Endodermal cell (in vitro differentiated cells): Measurements from ENCODE around the gene BATF. TPM values are rescaled to one million over a fixed set of nuclear protein-coding genes. Genes with fewer than 3 reads are reported as not detected.

ENCODE experiments used
- DNase-seq: peaks from one replicate; pipeline ENCODE4 v3.0.0-alpha.2; 2017
- H3K27ac ChIP-seq: 2 replicates; pipeline ENCODE4 v1.5.1; 2013; ENCODE audit warnings: mild to moderate bottlenecking, low read depth, low read length, moderate library complexity
- H3K27me3 ChIP-seq: 2 replicates; pipeline ENCODE4 v1.6.1; 2013; ENCODE audit warnings: mild to moderate bottlenecking, low read length, moderate library complexity; ENCODE audit not compliant: insufficient read depth, control insufficient read depth, poor library complexity, severe bottlenecking
- H3K36me3 ChIP-seq: 2 replicates; pipeline ENCODE4 v1.7.0; 2013; ENCODE audit warnings: mild to moderate bottlenecking, low read length, moderate library complexity; ENCODE audit not compliant: control insufficient read depth, insufficient read depth
- H3K4me1 ChIP-seq: one replicate; pipeline ENCODE4 v1.7.0; 2013; ENCODE audit warnings: low read length; ENCODE audit not compliant: control insufficient read depth, insufficient read depth
- H3K4me3 ChIP-seq: 2 replicates; pipeline ENCODE4 v1.5.1; 2013; ENCODE audit warnings: mild to moderate bottlenecking, low read length, moderate library complexity
- H3K9ac ChIP-seq: 2 replicates; pipeline ENCODE4 v1.6.1; 2013; ENCODE audit warnings: mild to moderate bottlenecking, low read length, moderate library complexity; ENCODE audit not compliant: poor library complexity, severe bottlenecking; ENCODE audit errors: extremely low read depth
- H3K9me3 ChIP-seq: 2 replicates; pipeline ENCODE4 v1.6.1; 2013; ENCODE audit warnings: mild to moderate bottlenecking, low read length, moderate library complexity; ENCODE audit not compliant: control insufficient read depth
- H3K27ac Mint-ChIP-seq: 2 replicates; pipeline ENCODE4 v1.8.0; 2020; ENCODE audit warnings: mixed read lengths
- H3K27me3 Mint-ChIP-seq: 2 replicates; pipeline ENCODE4 v1.8.0; 2021; ENCODE audit warnings: mild to moderate bottlenecking, mixed read lengths; ENCODE audit not compliant: insufficient read depth
- H3K36me3 Mint-ChIP-seq: 2 replicates; pipeline ENCODE4 v1.8.0; 2020; ENCODE audit warnings: low read depth, mixed read lengths
- H3K4me1 Mint-ChIP-seq: 2 replicates; pipeline ENCODE4 v1.8.0; 2020; ENCODE audit warnings: mixed read lengths
- H3K4me3 Mint-ChIP-seq: 2 replicates; pipeline ENCODE4 v1.8.0; 2020; ENCODE audit warnings: mild to moderate bottlenecking, moderate library complexity, mixed read lengths
- H3K9me3 Mint-ChIP-seq: 2 replicates; pipeline ENCODE4 v1.8.0; 2020; ENCODE audit warnings: mild to moderate bottlenecking, mixed read lengths
- CTCF ChIP-seq: fragments of 200-600 bp; sonication (generic); conservative IDR thresholded peaks from 2 replicates; pipeline ENCODE4 v1.5.0; 2021; ENCODE audit warnings: antibody characterized with exemption, mild to moderate bottlenecking
- WGBS, 2 experiments: methylation state at CpG; one replicate each; pipeline versions ENCODE4 v1.1.5 to v1.1.7; 2013; ENCODE audit warnings: missing lambda C conversion rate in 2 of 2, mixed read lengths in 1 of 2; ENCODE audit not compliant: insufficient coverage in 1 of 2, insufficient read length in 1 of 2; 5-methylcytosine and 5-hydroxymethylcytosine counted together
- total RNA-seq, 2 donors: library from RNA; stranded (reverse); fragmentation: NEBNext Ultra II Directional in 1 of 2; extraction: Animal tissue kit (Norgen Biotek cat#: 25700) in 1 of 2; gene quantifications; 2 replicates in 1 of 2; 3 replicates in 1 of 2; pipeline ENCODE4 v1.2.1, GENCODE V29; 2021

The BATF gene
- total RNA-seq, 2 donors from 2014 or later, result not detected

- H3K4me1 Mint-ChIP-seq, result peaks cover 6% of the 10 kb centered on the region
- Histone ChIP-seq H3K27ac (no peak overlapping the region), H3K4me3 (no peak overlapping the region), H3K27me3 (no peaks in the 10 kb centered on the region), H3K4me1 (no peaks in the 10 kb centered on the region), H3K36me3 (no peaks in the 10 kb centered on the region), H3K9me3 (peaks cover 6% of the 10 kb centered on the region), H3K9ac (no peak overlapping the region)
- TF ChIP-seq CTCF, result no peak
- H3K27ac Mint-ChIP-seq, result no peak overlapping the region
- 80 to 82% methylated on average over 5 to 7 of the region's 7 CpGs for WGBS, 2 experiments
- no peak overlapping the region for H3K4me3 Mint-ChIP-seq
- no peaks in the 10 kb centered on the region for H3K36me3 Mint-ChIP-seq
- no peak for DNase-seq
- H3K9me3 Mint-ChIP-seq, result peaks cover 5% of the 10 kb centered on the region
- no peaks in the 10 kb centered on the region for H3K27me3 Mint-ChIP-seq
Observed at GRCh38 chr14:75515629-75515996, 6.7 kb upstream of the BATF start.

GRCh38 chr14:75518625-75519024, 3.6 kb upstream of the BATF start:
- Mint-ChIP-seq H3K9me3 (no peaks in the 10 kb centered on the region), H3K4me1 (peaks cover 26% of the 10 kb centered on the region), H3K27me3 (peaks cover 4% of the 10 kb centered on the region), H3K27ac (no peak overlapping the region), H3K36me3 (no peaks in the 10 kb centered on the region), H3K4me3 (no peak overlapping the region)
- H3K36me3 ChIP-seq, result no peaks in the 10 kb centered on the region
- TF ChIP-seq CTCF, result peak; percentile 90
- H3K4me1 ChIP-seq, result peaks cover 14% of the 10 kb centered on the region
- H3K27me3 ChIP-seq, result no peaks in the 10 kb centered on the region
- WGBS, 2 experiments, result 63 to 66% methylated on average over 3 to 4 of the region's 4 CpGs
- no peaks in the 10 kb centered on the region for H3K9me3 ChIP-seq
- no peak overlapping the region for H3K9ac ChIP-seq
- no peak overlapping the region for H3K27ac ChIP-seq
- DNase-seq, result peak; percentile 89
- no peak overlapping the region for H3K4me3 ChIP-seq

GRCh38 chr14:75519394-75519793, 2.9 kb upstream of the BATF start:
- Mint-ChIP-seq H3K36me3 (no peaks in the 10 kb centered on the region), H3K4me1 (peaks cover 26% of the 10 kb centered on the region), H3K27me3 (peaks cover 4% of the 10 kb centered on the region), H3K27ac (no peak overlapping the region), H3K4me3 (no peak overlapping the region), H3K9me3 (no peaks in the 10 kb centered on the region)
- Histone ChIP-seq H3K27ac (no peak overlapping the region), H3K27me3 (no peaks in the 10 kb centered on the region), H3K4me1 (peaks cover 14% of the 10 kb centered on the region), H3K9me3 (no peaks in the 10 kb centered on the region), H3K9ac (no peak overlapping the region), H3K36me3 (no peaks in the 10 kb centered on the region), H3K4me3 (no peak overlapping the region)
- TF ChIP-seq CTCF, result no peak
- 94 to 100% methylated on average over 1 to 3 of the region's 4 CpGs for WGBS, 2 experiments
- DNase-seq, result no peak
